Bronchial epithelial cell (primary cell): ENCODE results near the gene MELTF. TPM values are rescaled to one million over a fixed set of nuclear protein-coding genes. Genes with fewer than 3 reads are reported as not detected.

Source experiments
- DNase-seq: peaks from one replicate; pipeline ENCODE4 v3.0.0-alpha.2; 2010; ENCODE audit warnings: low read depth
- FAIRE-seq: peaks from 2 replicates; lab custom pipeline; 2011; peaks lifted over from hg19 to GRCh38; lab: Jason Lieb, UNC
- H3K27me3 ChIP-seq: 2 replicates; pipeline ENCODE4 v1.5.1; 2011; ENCODE audit warnings: low read length; ENCODE audit not compliant: control insufficient read depth, insufficient read depth
- H3K36me3 ChIP-seq: 2 replicates; pipeline ENCODE4 v1.5.1; 2011; ENCODE audit warnings: low read length; ENCODE audit not compliant: control insufficient read depth, insufficient read depth
- H3K4me3 ChIP-seq: 2 replicates; pipeline ENCODE4 v1.5.1; 2011; ENCODE audit warnings: mild to moderate bottlenecking, low read depth, low read length, control low read depth
- total RNA-seq: library from RNA; depleted of rRNA; stranded (reverse); fragments of >200 nt; gene quantifications from 2 replicates; pipeline ENCODE4 v1.2.1, GENCODE V29; 2014
- TF ChIP-seq, protein P1 (sequence below): IDR thresholded peaks from 2 replicates; pipeline ENCODE4 v1.5.1; 2011; ENCODE audit warnings: mild to moderate bottlenecking, moderate library complexity, low read length, control low read depth, inconsistent platforms; ENCODE audit not compliant: insufficient read depth, severe bottlenecking

Gene MELTF
- total RNA-seq, 1 donor from 2014 or later, result 2.1 TPM

DNA sequence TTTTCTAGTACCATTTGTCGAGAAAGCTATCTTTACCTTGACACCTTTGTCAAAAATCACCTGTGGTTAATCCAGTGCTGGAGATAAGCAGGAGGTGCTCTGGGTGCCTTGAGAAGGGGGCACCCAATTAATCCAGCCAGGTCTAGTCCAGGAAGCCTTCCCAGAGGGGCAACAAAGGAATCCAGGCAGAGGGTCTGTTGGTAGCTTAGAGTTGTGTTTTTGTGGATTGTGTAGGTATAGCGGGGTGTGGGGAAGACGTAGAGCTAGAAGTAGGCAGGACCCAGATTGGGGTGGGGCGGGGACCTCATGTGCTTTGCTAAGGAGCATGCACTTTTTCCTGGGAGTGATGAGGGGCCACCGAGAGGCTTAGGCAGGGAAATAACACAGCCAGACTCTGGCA, 55.0 kb downstream of the MELTF start:
- TF ChIP-seq, protein P1, sequence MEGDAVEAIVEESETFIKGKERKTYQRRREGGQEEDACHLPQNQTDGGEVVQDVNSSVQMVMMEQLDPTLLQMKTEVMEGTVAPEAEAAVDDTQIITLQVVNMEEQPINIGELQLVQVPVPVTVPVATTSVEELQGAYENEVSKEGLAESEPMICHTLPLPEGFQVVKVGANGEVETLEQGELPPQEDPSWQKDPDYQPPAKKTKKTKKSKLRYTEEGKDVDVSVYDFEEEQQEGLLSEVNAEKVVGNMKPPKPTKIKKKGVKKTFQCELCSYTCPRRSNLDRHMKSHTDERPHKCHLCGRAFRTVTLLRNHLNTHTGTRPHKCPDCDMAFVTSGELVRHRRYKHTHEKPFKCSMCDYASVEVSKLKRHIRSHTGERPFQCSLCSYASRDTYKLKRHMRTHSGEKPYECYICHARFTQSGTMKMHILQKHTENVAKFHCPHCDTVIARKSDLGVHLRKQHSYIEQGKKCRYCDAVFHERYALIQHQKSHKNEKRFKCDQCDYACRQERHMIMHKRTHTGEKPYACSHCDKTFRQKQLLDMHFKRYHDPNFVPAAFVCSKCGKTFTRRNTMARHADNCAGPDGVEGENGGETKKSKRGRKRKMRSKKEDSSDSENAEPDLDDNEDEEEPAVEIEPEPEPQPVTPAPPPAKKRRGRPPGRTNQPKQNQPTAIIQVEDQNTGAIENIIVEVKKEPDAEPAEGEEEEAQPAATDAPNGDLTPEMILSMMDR, result no peak
- Histone ChIP-seq H3K4me3 (no peak overlapping the region), H3K27me3 (no peaks in the 10 kb centered on the region), H3K36me3 (no peaks in the 10 kb centered on the region)
- FAIRE-seq (no peak), DNase-seq (no peak)

DNA sequence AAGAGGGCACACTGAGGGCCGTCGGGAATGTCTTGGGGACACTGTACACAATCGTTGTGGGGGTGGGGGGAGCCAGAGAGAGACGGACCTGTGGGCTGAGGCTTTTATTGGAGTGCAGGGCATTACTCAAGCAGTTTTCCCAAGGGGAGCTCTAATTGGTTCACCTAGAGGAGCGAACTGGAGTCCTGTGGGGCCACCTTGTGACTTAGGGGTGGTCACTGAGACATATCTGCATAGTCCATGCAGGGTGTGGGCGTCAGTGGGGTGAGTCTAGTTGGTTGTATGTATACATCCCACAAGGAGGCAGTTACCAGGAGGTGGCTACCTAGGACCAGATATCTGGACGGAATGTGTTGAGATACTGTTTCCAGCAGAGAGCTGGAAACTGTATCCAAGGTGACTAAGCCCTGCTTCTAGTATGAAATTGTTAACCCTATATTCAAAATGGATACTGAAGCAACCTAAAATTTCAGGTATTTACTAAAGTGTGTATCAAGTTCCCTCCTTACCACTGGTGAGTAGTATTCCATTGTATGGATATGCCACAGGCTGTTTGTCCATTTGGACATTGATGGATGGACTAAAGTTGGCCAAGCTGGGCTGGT, 58.4 kb downstream of the MELTF start:
- H3K27me3 ChIP-seq, result no peaks in the 10 kb centered on the region
- FAIRE-seq (no peak), DNase-seq (peak; percentile 25)
- no peak overlapping the region for H3K4me3 ChIP-seq
- TF ChIP-seq, protein P1, result no peak
- H3K36me3 ChIP-seq, result no peaks in the 10 kb centered on the region

DNA sequence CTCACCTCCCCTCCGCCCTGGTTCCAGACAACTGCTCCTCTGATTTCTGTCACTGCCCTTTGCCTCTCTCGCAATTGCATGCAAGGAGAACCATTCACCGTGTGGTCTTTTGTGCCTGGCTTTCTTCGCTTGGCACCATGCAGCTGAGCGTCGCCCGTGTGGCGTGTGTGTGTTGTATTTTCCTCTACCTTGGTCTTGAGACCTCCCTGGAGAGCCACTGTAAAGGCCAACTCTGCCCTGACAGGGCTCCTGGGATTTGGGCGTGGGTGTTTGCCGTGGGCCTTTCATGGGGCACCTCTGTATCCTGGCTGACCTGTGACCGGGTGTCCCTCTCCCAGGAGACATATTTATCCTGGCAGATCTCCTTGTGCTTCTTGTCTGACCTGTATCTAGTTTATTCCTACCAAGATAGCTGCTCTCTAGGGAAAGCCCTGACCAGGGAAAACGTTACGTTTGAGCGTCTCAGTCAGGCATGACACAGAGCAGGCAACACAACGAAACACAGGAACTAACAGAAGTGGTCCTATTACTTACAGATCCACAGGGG, 59.0 kb downstream of the MELTF start:
- H3K27me3 ChIP-seq, result no peaks in the 10 kb centered on the region
- DNase-seq (no peak), FAIRE-seq (no peak)

DNA sequence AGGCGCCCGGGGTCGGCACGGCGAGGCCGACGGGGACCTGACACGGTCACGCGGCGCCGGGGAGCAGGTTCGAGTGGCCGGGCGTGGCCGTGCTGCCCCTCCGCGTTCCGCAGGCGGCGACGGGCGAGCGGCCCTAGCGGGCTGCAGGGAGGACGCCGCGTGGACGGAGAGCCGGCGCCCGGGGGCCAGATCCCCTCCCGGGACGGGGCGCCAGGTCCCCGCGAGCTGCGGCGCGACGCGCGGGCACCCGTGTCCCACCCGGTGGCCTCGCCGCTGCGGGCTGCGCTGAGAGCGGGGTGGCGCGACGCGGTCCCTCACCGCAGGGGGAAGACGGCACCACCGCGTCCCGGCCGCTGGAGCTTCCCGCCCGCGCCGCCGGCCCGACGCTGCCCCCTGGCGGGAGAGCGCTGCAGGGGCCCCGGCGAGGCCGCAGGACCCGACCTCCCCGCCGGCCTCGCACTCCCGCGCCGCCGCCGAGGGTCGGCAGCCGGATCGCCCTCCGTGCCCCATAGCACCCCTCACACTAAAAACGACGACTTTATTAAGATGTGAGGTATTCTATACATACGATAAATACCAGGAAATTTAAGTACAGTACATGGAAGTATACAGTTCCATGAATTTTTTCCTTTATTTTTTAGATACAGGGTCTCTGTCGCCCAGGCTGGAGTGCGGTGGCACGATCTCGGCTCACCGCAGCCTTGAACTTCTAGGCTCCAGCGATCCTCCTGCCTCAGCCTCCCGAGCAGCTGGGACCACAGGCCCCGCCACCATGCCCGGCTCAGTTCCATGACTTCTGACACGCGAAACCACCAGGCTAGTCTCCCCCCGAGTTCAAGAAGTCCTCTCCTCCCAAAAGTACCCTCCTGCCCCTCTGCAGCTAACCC, 59.7 kb downstream of the MELTF start:
- FAIRE-seq, result no peak
- DNase-seq, result peak; percentile 20
- Histone ChIP-seq H3K36me3 (no peaks in the 10 kb centered on the region), H3K27me3 (no peaks in the 10 kb centered on the region), H3K4me3 (peak overlapping the region; percentile 64)
- TF ChIP-seq, protein P1, result peak; percentile 61

More for the DNA sequence above, 59.0 kb downstream of the MELTF start:
- TF ChIP-seq, protein P1, result no peak
- Histone ChIP-seq H3K4me3 (no peak overlapping the region), H3K36me3 (no peaks in the 10 kb centered on the region)

DNA sequence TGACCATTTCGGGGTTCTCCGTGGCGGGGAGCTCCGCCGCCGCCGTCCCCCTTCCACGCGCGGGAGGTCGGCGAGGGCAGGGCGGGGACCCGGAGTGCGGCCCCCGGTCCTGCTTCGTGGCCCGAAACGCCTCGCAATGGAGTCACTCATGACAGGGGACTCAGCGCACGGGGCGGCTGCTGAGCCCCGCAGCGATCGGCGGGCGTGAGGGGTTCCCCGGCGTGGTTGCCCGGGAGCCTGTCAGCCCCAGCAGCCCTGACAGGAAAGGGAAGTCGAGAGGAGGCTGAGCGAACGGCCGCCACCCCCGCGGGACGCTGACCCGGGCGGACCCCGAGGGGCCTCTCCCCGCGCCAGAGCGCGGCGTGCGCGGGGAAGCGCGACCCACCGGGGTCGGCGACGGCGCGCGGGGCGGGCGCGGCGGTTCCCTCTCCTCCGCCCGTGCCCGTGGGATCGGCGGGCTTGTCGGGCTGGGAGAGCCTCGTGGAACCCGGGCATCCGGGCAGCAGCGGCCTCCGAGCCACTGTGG, 60.4 kb downstream of the MELTF start:
- Histone ChIP-seq H3K36me3 (no peaks in the 10 kb centered on the region), H3K4me3 (peak overlapping the region; percentile 64), H3K27me3 (no peaks in the 10 kb centered on the region)
- no peak for DNase-seq
- no peak for FAIRE-seq
- TF ChIP-seq, protein P1, result no peak
